ENCODE measurements around the gene CSH1.
"Not testable (repeated sequence)": the region's sequence is repeated elsewhere in the genome, so short reads cannot be mapped to it uniquely, and the experiment has no call there.

Gene CSH1

DNA sequence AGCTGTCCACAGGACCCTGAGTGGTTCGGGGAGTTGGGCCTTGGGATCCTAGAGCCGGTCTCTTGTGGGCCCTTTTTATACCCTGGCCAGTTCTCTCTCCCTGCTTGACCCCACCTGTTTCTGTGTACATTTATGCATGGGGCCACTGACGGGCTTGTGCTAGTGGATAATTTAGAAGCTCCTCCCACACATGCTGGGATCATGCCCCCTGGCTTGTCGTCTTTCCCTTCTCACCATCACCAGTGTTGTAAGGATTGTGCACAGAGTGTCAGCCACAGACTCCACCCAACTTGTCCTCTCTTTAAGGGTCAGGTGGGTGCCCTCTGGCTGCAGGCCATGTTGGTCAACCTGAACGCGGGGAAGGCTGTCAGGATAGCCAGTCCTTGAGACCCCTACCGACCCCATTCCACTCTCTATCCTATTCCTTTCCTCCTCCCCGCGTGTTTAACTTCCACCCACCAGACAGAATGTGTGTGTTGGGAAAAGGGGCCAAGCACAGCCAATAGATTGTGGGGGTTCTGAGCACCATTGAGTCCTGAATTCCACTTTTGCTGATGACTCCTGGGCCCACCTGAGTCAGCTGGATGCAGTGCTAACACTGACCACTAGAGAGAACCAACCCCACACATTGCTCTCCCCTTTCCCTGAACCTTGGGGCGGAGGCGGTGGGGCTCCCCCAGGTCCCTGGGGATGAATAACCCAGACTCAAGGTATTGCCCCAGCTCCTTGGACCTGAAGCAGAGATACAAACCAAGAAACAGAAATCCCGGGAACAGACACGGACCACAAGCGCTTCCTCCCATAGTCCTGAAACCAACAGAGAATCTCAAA, at the start of gene CSH1:
Gene CSH1 (minus strand): TSS at position 51 of the 831 bp plus-strand sequence. CDS start 63 bp downstream, outside the sequence.
- DNase-seq: not testable (repeated sequence)

DNA sequence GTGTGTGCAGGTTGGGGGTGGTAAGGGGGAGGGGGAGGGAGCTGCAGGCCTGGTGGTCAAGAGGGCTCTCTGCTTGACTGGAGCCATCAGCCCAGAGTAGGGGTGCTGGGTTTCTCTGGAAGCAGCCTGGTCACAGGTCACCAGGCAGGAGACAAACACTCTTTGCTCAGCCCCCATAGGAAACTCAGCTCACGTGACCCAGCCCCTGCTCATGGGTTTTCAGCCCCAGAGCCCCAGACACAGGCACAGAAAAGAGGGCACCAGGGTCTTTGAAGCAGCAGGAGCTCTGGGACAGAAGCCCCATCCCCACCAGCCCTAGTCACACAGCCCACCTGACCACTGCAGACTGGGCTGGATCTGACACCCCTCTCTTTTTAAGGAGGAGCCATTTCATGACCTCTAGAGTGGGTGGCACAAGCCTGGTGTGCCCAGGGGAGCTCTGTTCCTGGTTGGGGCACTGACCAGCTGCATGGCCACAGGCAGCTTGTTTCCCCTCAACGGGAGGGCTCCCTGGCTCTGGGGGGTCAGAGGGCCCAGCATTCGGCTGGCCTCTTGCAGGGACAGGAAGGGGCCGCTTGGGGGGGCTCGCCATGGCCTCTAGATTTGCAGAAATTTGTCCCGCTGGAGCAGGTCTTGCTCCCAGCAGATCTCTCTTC, 49.5 kb upstream of the CSH1 start:
- no peak for DNase-seq

DNA sequence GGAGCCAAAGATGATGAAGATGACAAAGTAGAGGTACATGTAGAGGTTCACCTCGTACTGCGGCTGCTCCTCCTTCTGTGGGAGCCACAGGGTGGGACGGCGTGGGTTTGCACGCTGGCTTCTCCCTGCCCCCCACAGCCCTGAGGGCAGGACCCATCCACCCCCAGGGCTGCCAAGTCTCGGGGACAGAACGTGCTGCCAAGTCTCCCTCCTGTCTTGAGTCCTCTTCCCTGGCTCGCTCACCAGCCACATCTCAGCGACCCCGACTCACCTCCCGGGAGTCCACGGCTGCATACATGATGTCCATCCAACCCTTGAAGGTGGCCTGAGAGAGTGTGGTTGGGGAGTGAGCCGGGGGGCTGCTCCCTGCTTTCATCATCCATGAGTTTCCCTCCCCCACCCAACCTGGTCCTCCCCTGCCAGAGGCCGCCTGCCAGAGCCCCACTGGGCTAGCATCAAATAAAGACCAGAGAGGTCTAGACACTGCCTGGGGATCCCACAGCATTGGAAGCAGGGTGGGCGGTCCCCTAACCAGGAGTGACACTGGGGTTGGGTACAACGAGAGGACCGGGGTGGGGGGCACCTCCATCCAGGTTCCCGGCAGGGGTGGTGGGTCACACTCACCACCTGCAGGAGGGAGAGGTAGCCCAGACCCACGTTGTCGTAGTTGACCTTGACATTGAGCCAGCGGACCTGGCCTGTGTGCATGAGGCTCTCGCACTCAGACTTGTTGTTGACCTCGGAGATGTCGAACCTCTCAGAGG, 48.5 kb upstream of the CSH1 start:
- DNase-seq: no peak

DNA sequence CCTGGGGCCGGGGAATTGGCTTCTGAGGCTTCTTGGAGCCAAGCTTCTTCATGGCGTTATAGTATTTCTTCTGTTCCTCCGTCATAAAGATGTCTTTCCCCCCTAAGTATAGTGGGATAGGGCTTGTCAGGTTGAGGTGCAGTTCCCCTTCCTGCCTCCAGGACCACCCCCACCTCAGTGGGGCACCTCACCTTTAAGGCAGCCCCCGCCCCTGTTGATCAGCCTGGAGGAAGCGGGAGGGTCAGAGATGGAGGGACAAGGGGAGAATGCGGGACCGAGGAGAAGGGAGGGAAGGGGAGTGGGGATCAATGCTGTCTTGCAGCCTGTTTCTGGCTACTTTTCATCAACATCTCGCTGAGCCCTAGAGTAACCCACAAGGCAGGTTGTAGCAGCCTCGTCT, 47.4 kb upstream of the CSH1 start:
- DNase-seq: no peak

DNA sequence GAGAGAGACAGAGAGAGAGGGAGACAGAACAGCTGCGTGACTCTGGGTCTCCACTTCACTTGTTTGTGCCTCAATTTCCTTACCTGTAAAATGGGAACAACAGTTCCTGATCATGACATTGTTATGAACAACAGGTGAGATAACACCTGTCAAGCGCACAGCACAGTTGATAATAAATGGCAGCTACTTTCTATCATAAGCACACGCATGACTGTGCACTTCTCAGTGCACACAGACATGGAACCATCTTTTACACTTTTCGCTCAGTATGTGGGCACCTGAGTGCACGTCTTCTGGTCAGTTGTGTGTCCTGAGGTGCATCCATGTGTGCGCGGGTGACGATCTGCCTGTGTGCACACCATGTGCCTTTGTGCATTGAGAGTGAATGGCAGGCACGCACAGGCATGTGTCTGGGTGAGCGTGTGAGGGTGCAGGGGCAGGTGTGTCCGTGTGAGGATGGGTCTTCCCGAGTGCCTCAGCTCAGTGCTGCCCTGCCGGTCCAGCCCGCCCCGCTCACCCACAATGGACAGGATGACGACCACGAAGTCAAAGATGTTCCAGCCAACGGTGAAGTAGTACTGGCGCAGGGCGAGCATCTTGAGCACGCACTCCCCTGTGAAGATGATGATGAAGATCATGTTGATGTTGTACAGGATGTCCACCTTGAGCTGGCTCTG, 46.1 kb upstream of the CSH1 start:
- no peak for DNase-seq

DNA sequence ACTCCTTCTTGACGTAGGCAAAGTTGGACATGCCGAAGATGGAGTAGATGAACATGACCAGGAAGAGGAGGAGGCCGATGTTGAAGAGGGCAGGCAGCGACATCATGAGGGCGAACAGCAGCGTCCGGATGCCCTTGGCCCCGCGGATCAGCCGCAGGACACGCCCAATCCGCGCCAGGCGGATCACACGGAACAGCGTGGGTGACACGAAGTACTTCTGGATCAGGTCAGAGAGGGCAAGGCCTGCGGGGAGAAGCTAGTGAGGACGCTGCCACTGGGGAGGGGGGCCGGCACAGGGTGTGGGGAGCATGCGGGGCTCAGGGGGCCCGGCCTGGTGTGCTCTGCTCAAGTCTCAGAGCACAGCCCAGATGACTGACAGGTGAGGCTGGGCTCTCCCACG, 45.4 kb upstream of the CSH1 start:
- no peak for DNase-seq

DNA sequence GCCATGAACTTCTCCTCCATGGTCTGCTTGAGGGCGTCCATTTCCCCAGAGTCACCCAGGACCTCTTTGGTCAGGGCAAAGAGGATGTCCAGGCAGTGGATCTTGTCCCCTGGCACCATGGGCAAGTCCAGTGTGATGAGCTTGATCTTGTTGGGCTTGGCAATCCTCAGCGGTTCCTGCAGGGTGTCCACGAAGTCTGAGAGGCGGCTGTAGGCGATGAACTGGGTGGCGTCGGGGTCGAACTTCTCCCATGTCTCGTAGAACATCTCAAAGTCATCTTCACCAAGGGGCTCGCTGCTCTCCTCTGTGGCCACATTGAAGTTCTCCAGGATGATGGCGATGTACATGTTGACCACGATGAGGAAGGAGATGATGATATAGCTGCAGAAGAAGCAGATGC, 44.8 kb upstream of the CSH1 start:
- DNase-seq: no peak

DNA sequence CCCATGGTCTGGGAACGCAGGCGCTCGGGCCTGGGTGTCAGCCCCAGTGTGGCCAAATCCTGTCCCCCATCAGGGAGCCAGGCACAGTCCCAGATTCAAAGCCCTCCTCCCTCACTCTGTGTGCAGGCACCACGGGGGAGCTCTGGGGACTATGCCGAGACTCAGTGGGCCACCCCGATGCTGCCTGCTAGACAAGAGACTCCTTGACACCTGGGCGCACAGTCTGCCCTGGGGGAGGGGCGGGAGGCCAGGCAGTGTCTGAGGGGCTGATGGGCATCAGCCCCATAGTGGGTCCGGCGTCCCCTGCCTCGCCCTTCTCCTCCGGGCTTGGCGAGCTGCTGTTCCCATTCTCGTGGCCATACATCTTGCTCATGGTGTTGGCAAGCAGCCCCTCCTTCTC, 44.2 kb upstream of the CSH1 start:
- DNase-seq: no peak

DNA sequence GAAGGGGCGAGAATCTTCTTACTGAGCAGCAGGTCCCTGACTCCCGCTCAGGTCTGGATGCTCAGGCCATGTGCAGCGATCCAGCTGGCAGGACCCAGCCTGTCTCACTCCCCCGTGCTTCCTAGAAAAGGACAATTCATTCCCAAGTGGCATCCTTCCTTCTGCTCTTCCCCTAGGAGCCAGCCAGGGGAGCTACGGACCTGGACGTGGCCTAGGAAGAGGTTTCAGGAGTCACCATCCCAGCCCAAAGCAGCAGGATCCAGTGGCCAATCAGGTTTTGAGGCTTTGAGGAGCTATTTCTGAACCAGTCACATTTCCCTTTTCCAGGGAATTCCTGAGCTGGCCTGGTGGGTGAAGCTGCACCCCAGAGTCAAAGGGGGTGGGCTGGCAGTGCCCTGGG, 43.5 kb upstream of the CSH1 start:
- no peak for DNase-seq

DNA sequence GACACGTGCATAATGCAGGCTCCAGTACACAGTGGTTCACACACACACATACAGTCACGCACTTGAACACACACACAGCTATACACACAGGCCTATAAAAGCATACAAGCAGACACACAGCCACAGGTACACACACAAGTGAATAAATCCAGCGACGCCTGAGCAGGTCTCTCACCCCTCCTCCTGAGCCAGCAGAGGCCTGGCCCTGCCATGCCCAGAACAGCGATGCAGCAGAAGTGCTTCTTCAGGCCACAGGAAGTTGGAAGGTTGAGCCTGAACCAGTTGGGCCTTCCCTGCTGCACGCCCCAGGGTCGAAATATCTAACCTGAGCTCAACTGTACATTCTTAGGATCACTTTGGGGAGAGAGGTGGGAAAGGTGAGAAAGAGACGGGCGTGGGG, 43.0 kb upstream of the CSH1 start:
- no peak for DNase-seq

DNA sequence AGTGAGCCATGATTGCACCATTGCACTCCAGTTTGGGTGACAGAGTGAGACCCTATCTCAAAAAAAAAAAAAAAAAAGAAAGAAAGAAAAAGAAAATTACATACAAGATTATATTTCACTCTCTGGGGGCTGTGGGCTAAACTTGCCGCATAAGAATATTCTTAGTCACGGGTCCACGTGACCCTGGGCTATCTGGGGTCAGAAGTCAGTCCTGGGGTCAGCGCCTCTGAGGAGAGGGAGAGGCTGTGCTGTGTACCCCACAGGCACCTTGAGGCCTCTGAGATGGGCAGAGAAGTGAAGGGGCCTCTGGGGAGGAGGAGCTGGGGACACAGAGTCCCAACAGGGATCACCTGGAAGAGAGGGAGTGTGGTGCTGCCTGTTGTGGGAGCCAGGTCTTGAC, 41.5 kb upstream of the CSH1 start:
- DNase-seq: no peak

DNA sequence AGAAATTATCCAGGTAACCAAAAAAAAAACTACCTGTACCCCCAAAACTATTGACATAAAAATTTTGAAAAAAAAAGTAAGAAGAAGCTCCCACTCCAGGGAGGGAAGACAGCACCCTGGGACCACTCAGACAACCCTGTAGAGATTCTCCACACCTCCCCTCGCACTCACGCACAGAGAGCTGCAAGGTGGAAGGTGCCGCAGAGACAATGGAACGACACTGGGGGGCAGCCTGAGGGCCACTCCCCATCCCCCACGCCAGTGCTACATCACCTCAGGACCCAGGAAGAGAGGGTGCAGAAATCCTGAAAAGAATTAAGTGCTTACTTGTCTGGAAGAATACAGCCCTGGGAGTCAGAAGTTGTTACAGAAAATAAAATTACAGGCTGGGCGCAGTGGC, 40.9 kb upstream of the CSH1 start:
- DNase-seq: no peak

DNA sequence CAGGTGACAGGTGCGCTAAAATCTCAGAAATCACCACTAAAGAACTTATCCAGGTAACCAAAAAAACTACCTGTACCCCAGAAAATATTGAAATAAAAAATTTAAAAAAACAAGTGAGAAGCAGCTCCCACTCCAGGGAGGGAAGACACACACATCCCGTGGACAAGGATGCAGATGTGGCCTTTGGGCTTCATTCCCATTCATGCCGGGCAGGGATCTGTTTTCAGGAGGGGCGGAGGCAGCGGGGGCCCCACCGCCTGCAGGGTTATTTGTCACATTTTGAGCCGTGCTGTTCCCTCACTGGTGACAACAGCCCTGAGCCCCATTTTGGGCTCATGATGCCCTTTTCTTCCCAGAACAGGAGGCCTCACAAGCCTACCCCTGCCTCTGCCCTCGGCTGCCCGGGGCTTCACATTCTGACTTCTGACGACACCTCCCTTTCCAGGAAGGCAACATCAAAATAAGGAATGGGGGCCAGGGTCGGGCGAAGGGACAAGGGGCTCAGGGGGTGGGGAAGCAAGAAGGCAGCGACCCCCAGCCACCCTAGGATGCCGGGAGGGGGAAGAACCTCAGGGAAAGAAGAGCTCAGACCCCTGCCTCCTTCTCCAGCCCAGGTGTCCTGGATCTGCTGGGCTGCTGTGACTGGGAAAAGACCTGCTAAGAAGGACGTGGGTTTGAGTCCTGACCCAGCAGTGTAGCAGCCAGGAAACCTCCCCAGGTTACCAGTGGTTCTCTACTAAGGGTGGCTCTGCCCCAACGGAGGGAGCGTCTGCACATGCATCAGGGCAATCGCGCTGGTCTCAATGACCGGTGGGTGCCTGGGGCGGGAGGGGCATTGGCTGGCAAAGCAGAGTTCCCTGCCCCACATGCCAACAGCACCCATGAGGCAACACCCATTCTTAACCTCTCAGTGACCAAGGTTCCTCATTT, 38.1 kb upstream of the CSH1 start:
- no peak for DNase-seq

DNA sequence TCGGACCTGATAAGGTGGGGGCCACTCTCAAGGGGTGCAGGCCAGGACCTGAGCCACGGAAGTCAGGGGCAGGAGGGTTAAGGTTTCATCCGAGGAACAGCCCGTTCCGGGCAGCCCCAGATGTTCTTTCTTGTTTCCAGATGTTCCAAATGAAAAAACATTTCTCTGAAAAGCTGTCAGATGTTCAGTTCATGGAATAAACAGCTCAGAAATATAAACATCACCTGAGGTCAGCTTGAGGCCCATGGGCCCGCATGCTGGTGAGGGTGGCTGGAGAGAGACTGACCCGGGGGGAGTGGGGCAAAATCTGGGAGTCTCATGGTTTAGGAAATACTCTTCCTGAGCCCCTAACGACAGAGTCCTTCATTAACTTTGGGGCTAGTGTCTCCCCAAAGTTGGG, 37.2 kb upstream of the CSH1 start:
- DNase-seq: no peak

DNA sequence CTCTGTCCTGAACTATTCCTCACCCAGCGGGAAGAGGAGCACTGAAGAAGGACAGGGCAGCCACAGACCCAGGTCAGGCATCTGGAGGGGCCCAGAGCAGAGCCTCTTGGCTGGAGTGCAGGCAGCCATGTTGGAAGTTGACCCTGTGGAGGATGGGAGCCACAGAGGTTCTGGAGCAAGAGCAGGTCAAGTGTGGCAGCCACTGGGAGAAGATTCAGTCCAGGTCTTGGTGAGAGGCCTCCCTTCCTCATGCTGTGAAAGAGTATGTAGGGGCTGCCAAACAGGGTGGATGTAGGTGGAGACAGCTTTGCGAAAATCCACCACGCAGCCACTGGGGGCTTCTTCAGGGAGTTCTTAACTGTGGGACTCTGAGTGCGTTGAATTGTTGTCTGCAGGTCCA, 36.3 kb upstream of the CSH1 start:
- DNase-seq: no peak

DNA sequence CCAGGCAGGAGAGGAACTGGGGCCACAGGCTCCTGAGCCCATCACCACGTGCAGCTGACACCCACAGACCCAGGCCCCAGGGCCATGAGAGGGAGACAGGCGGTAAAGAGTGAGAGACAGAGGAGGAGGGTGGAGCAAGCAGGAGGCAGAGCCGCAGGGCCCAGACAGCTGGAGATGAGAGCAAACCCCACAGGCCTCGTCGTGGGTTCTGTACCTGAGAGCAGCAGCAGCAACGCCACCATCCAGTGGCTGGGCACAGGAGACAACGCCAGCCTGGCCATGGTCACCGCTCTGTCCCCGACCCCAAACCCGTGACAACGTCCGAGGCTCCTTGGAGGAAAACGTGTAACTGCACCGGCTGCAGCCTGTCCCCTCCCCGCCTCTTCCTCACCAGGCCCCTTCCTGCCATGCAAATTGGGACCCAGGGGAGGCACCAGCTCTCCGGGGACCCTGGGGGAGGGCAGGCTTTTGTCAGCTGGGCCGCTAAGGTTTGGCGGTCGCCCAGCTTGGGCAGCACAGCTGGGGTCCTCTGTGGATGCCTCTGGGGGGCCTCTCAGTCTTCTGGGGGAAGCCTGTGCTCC, 35.7 kb upstream of the CSH1 start, which contains the start of gene CD79B:
Gene CD79B (minus strand): TSS at position 351 of the 581 bp plus-strand sequence. CDS start 70 bp downstream, at position 281.
- no peak for DNase-seq

DNA sequence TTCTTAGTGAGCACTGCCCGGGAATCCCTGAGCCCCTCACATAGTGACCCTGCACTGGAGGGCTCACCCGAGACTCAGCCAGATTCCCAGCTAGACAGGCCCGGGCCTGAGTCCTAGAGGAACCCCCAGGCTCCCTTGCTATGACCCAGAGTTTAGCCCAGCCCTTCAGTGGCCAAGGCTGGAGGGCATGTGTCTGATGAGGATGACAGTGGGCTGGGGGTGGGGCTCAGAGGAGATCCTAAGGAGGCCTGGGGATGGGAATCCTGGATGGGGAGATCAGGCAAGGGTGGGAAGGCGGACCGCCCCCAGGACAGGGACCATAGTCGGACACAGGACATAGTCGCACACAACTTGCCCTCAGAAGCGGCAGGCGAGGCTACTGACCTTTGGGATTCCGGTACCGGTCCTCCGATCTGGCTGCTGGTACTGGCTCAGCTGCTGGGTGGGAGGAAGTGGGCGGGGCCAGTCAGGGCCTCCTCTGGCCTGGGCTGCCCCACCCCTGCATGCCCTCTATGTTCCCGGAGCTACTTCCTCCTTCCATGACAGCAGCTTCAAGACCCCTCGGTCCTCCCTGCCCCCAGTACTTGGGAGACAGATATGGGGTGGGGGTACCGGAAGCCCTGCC, 34.7 kb upstream of the CSH1 start:
- no peak for DNase-seq

DNA sequence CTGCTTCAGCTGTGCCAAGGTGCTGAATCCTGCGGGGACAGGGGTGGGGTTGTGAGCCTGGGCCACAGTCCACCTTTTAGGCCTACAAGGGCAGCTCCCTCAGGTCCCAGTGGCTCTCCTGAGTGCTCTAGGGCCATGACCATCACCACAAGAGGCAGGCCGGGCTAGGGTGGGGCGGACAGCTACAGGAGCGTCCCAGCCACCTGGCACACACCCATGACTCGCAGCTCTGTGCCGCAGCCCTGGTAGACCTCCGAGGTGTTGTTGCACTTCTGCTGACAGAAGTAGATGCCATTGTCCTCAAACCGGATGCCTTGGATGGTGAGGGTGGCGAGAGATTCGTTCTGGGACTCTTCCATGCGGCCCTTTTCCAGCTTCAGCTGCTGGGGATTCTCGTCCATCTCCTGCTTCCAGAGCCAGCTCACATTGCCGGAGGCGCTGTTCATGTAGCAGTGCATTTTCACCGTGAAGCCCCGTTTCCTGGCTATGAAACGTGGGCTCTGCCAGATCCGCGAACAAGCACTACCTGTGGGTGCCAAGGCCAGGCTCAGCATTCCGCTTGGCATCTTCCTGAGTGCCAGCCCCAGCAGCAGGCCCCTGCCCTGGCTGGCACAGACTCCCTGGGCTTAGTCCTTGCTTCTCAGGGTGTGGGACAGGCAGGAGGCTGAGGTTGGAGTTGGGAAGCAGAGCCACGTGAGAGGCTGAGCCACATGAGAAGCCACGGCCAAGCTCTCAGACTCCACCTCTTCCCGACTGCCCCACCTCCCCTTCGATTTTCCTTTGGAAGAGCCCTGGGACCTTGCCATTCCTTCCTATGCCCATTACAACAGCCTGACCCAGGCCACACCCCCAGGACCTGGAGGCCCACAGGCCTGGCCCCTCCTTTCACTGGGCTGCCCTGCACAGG, 33.7 kb upstream of the CSH1 start:
- DNase-seq: no peak

DNA sequence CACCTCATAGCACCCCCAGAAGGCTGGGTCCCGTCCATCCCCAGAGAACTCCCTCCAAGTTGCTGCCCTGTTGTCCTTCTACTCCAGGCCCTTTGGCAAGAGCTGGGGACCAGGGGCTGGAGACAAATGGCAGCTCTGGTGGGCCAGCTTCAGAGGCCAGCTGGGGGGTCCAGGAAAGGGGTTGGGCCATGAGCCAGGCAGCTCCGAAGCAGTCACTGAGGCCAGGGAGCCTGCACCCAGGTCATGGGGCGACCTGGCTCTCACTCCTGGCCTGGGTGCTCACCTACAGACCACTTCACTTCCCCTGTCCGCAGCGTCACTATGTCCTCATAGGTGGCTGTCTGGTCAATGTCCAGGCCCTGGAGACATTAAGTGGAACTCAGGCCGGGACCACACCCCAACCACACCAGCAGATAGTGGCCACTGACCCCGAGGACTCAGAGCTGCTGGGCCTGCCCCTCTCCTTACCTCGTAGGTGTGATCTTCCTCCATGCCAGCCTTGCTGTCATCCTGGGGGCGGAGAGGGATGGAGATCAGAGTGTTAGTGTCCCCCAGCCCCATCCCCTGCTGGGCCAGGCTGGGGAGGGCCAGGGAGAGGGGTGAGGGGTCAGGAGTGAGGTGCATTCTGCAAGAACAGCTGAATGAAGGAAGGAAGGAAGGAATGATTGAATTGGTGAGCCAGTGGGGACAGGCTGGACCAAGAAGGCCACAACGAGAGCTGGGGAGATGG, 32.8 kb upstream of the CSH1 start:
- no peak for DNase-seq
